ENCODE results near the gene HOXB2. TPM values are rescaled to one million over a fixed set of nuclear protein-coding genes. Genes with fewer than 3 reads are reported as not detected.

Gene HOXB2
- total RNA-seq, 1 donor from 2014 or later = not detected

GRCh38 chr17:48563867-48564187, 18.9 kb upstream of the HOXB2 start:
- no peaks in the 10 kb centered on the region for H3F3A ChIP-seq (ENCODE audit: low read depth)
- peaks cover 94% of the 10 kb centered on the region for H4K20me1 ChIP-seq (ENCODE audit: low read depth)
- H3K4me2 ChIP-seq = no peak overlapping the region
- H2AFZ ChIP-seq (replicated peaks) = no peak overlapping the region
- Mint-ChIP-seq H3K36me3 (no peaks in the 10 kb centered on the region), H3K27me3 (ENCODE audit: insufficient read depth, low read depth) (peaks cover 50% of the 10 kb centered on the region), H3K4me1 (no peaks in the 10 kb centered on the region), H3K27ac (no peak overlapping the region), H3K4me3 (peak overlapping the region; percentile 16), H3K9me3 (peaks cover 3% of the 10 kb centered on the region)
- DNase-seq (ENCODE audit: low spot score) = no peak
- no peaks in the 10 kb centered on the region for H3K79me2 ChIP-seq (ENCODE audit: low read depth)
- no peaks in the 10 kb centered on the region for H3K36me3 ChIP-seq
- no peak overlapping the region for H3K27ac ChIP-seq
- H3K4me3 ChIP-seq = no peak overlapping the region
- H3K4me1 ChIP-seq = no peaks in the 10 kb centered on the region
- no peaks in the 10 kb centered on the region for H3K9me3 ChIP-seq (ENCODE audit: low read depth)
- no peak for TF ChIP-seq CTCF (IDR thresholded peaks at IDR 0.05)
- TF ChIP-seq EZH2 (IDR thresholded peaks at IDR 0.05) = peak; percentile 89
- peak; percentile 73 for TF ChIP-seq EZH2phosphoT487 (IDR thresholded peaks at IDR 0.05)
- peaks cover 100% of the 10 kb centered on the region for H3K27me3 ChIP-seq
- H3K9ac ChIP-seq = no peak overlapping the region

GRCh38 chr17:48563385-48563838, 18.5 kb upstream of the HOXB2 start:
- H3K36me3 Mint-ChIP-seq = no peaks in the 10 kb centered on the region
- Histone ChIP-seq H3F3A (ENCODE audit: low read depth) (no peaks in the 10 kb centered on the region), H3K27me3 (peaks cover 100% of the 10 kb centered on the region), H3K9me3 (ENCODE audit: low read depth) (no peaks in the 10 kb centered on the region), H3K27ac (no peak overlapping the region), H2AFZ (replicated peaks) (no peak overlapping the region), H3K79me2 (ENCODE audit: low read depth) (no peaks in the 10 kb centered on the region), H4K20me1 (ENCODE audit: low read depth) (peaks cover 94% of the 10 kb centered on the region), H3K4me2 (no peak overlapping the region), H3K36me3 (no peaks in the 10 kb centered on the region), H3K4me1 (no peaks in the 10 kb centered on the region), H3K9ac (no peak overlapping the region), H3K4me3 (no peak overlapping the region)
- no peaks in the 10 kb centered on the region for H3K4me1 Mint-ChIP-seq
- H3K9me3 Mint-ChIP-seq = peaks cover 3% of the 10 kb centered on the region
- H3K27ac Mint-ChIP-seq = no peak overlapping the region
- peak overlapping the region; percentile 16 for H3K4me3 Mint-ChIP-seq
- DNase-seq (ENCODE audit: low spot score) = no peak
- TF ChIP-seq EZH2 (IDR thresholded peaks at IDR 0.05) (no peak), EZH2phosphoT487 (IDR thresholded peaks at IDR 0.05) (peak; percentile 24)
- H3K27me3 Mint-ChIP-seq (ENCODE audit: insufficient read depth, low read depth) = peaks cover 54% of the 10 kb centered on the region

GRCh38 chr17:48562934-48563333, 18.0 kb upstream of the HOXB2 start:
- no peaks in the 10 kb centered on the region for H3F3A ChIP-seq (ENCODE audit: low read depth)
- H3K9me3 ChIP-seq (ENCODE audit: low read depth) = no peaks in the 10 kb centered on the region
- no peaks in the 10 kb centered on the region for H3K4me1 Mint-ChIP-seq
- no peak overlapping the region for H3K27ac Mint-ChIP-seq
- H3K27me3 ChIP-seq = peaks cover 100% of the 10 kb centered on the region
- H3K27me3 Mint-ChIP-seq (ENCODE audit: insufficient read depth, low read depth) = peaks cover 59% of the 10 kb centered on the region
- H3K36me3 Mint-ChIP-seq = no peaks in the 10 kb centered on the region
- no peak overlapping the region for H3K4me3 Mint-ChIP-seq
- H3K9me3 Mint-ChIP-seq = peaks cover 3% of the 10 kb centered on the region
- no peak overlapping the region for H3K27ac ChIP-seq
- peaks cover 94% of the 10 kb centered on the region for H4K20me1 ChIP-seq (ENCODE audit: low read depth)
- H3K4me2 ChIP-seq = no peak overlapping the region
- no peaks in the 10 kb centered on the region for H3K79me2 ChIP-seq (ENCODE audit: low read depth)
- TF ChIP-seq CTCF (IDR thresholded peaks at IDR 0.05) = no peak
- no peaks in the 10 kb centered on the region for H3K36me3 ChIP-seq
- H3K4me1 ChIP-seq = no peaks in the 10 kb centered on the region
- no peak overlapping the region for H2AFZ ChIP-seq (replicated peaks)
- H3K9ac ChIP-seq = no peak overlapping the region
- H3K4me3 ChIP-seq = no peak overlapping the region
- DNase-seq (ENCODE audit: low spot score) = no peak

GRCh38 chr17:48561884-48562810, 17.2 kb upstream of the HOXB2 start:
- DNase-seq (ENCODE audit: low spot score) = no peak
- Histone ChIP-seq H3K79me2 (ENCODE audit: low read depth) (no peaks in the 10 kb centered on the region), H4K20me1 (ENCODE audit: low read depth) (peaks cover 95% of the 10 kb centered on the region), H3K4me2 (no peak overlapping the region), H3K4me1 (no peaks in the 10 kb centered on the region), H3F3A (ENCODE audit: low read depth) (no peaks in the 10 kb centered on the region), H3K9me3 (ENCODE audit: low read depth) (no peaks in the 10 kb centered on the region), H3K9ac (no peak overlapping the region), H3K27me3 (peaks cover 100% of the 10 kb centered on the region), H3K4me3 (no peak overlapping the region), H3K36me3 (no peaks in the 10 kb centered on the region), H2AFZ (replicated peaks) (no peak overlapping the region), H3K27ac (no peak overlapping the region)
- TF ChIP-seq CTCF (IDR thresholded peaks at IDR 0.05) (peak; percentile 28), EZH2 (IDR thresholded peaks at IDR 0.05) (peak; percentile 57), EZH2phosphoT487 (IDR thresholded peaks at IDR 0.05) (peak; percentile 27)
- no peaks in the 10 kb centered on the region for H3K4me1 Mint-ChIP-seq
- no peak overlapping the region for H3K27ac Mint-ChIP-seq
- peaks cover 3% of the 10 kb centered on the region for H3K9me3 Mint-ChIP-seq
- peak overlapping the region; percentile 7 for H3K4me3 Mint-ChIP-seq
- H3K36me3 Mint-ChIP-seq = no peaks in the 10 kb centered on the region
- H3K27me3 Mint-ChIP-seq (ENCODE audit: insufficient read depth, low read depth) = peaks cover 67% of the 10 kb centered on the region

Data from neural progenitor cell (in vitro differentiated cells).